Caco-2 (cell line): ENCODE results near the gene TBX3. TPM values are rescaled to one million over a fixed set of nuclear protein-coding genes. Genes with fewer than 3 reads are reported as not detected.
A peak's percentile ranks its signal among the peaks of the same experiment; 100 is the strongest.

Experiments
- BruUV-seq: library from RNA; stranded (reverse); fragments of 400-500 nt; replicated peaks from 2 replicates; lab custom pipeline; 2021; lab: Mats Ljungman, UMichigan
- CTCF ChIA-PET: fragments of 300-600 bp; sonication (Branson Sonifier 250); formaldehyde crosslinking; loops from one replicate; lab custom pipeline; 2022; ENCODE audit warnings: antibody characterized with exemption; lab: Charles Lee
- POLR2A ChIA-PET: fragments of 300-600 bp; sonication (Branson Sonifier 250); formaldehyde crosslinking; loops from one replicate; lab custom pipeline; 2022; ENCODE audit warnings: antibody characterized with exemption; lab: Charles Lee
- DNase-seq, 2 experiments: peaks; one replicate each; pipeline versions ENCODE4 v3.0.0 to v3.0.0-alpha.2; 2020 to 2022
- H3K27me3 ChIP-seq: replicated peaks from 2 replicates; pipeline ENCODE4 v1.6.0; 2011; ENCODE audit warnings: low read length; ENCODE audit not compliant: control insufficient read depth, insufficient read depth
- H3K36me3 ChIP-seq: 2 replicates; pipeline ENCODE4 v1.5.1; 2011; ENCODE audit warnings: low read length; ENCODE audit not compliant: control insufficient read depth, insufficient read depth
- H3K4me1 ChIP-seq: fragments of 250-450 bp; sonication (Bioruptor Pico); 2 replicates; pipeline ENCODE4 v1.5.1; 2020; ENCODE audit warnings: mild to moderate bottlenecking
- H3K4me3 ChIP-seq: 2 replicates; pipeline ENCODE4 v1.5.1; 2011; ENCODE audit warnings: low read depth, mild to moderate bottlenecking, control low read depth, low read length
- H3K9me3 ChIP-seq: fragments of 250-450 bp; sonication (Bioruptor Pico); 2 replicates; pipeline ENCODE4 v1.5.1; 2020; ENCODE audit warnings: mild to moderate bottlenecking, moderate library complexity
- H3K27ac Mint-ChIP-seq: one replicate; pipeline ENCODE4 v1.8.0; 2022; ENCODE audit warnings: mixed read lengths; ENCODE audit not compliant: unreplicated experiment
- H3K27me3 Mint-ChIP-seq: one replicate; pipeline ENCODE4 v1.8.0; 2022; ENCODE audit warnings: mixed read lengths; ENCODE audit not compliant: insufficient read depth, unreplicated experiment
- H3K36me3 Mint-ChIP-seq: one replicate; pipeline ENCODE4 v1.8.0; 2022; ENCODE audit warnings: mild to moderate bottlenecking, mixed read lengths; ENCODE audit not compliant: insufficient read depth, unreplicated experiment
- H3K4me1 Mint-ChIP-seq: one replicate; pipeline ENCODE4 v1.8.0; 2022; ENCODE audit warnings: low read depth, mixed read lengths; ENCODE audit not compliant: unreplicated experiment
- H3K4me3 Mint-ChIP-seq: one replicate; pipeline ENCODE4 v1.8.0; 2022; ENCODE audit warnings: mild to moderate bottlenecking, moderate library complexity, mixed read lengths; ENCODE audit not compliant: unreplicated experiment
- H3K9me3 Mint-ChIP-seq: one replicate; pipeline ENCODE4 v1.8.0; 2022; ENCODE audit warnings: mixed read lengths; ENCODE audit not compliant: unreplicated experiment
- intact Hi-C: fragments of 100-400 bp; cut with micrococcal nuclease; formaldehyde crosslinking; loops from one replicate; pipeline ENCODE4 v1.10.0; 2022; ENCODE audit not compliant: unreplicated experiment
- total RNA-seq: library from RNA; stranded (reverse); gene quantifications from 2 replicates; pipeline ENCODE4 v1.2.3, GENCODE V29; 2022
- TF ChIP-seq, protein P1 (sequence below), 2 experiments: fragments of 200-600 bp in 1 of 2; IDR thresholded peaks; 1 replicate in 1 of 2; 2 replicates in 1 of 2; pipeline versions ENCODE4 v1.5.1 to v1.8.0; 2011 to 2022; ENCODE audit warnings: antibody characterized with exemption in 1 of 2, control low read depth in 1 of 2, inconsistent platforms in 1 of 2, low read depth in 1 of 2, low read length in 1 of 2, mild to moderate bottlenecking in 1 of 2, moderate library complexity in 1 of 2; ENCODE audit not compliant: insufficient read depth in 1 of 2, severe bottlenecking in 1 of 2, unreplicated experiment in 1 of 2

TBX3 gene
- total RNA-seq, 1 experiment from 2014 or later = 47.2 TPM

DNA sequence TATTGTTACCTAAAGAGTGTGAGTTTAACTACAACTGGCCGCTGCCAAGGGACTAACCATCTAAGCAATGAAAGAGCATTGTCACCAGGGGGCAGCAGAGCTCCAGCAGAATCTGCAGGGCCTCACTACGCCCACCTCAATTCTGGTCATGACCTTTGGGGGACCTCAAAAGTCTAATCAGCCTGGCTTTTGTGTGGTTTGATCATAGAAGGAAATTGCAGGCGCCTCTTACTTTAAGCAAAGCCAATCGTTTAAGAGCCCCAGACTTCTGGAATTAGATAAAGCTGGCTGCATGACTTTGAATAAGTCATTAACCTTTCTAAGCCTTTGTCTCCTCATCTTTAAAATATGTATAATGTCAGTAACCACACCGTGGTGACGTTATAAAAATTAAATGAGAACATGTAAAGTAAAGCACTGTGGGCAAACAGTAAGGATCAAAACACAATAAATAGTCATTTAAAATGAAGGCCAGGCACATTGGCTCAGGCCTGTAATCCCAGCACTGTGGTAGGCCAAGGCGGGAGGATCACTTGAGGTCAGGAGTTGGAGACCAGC is 58.6 kb downstream of the TBX3 start:
- H3K27ac Mint-ChIP-seq = peak overlapping the region; percentile 61
- H3K4me3 ChIP-seq = no peak overlapping the region
- peaks cover 44% of the 10 kb centered on the region for H3K4me1 Mint-ChIP-seq

GRCh38 chr12:114623737-114624136 is 60.2 kb downstream of the TBX3 start:
- peaks cover 6% of the 10 kb centered on the region for H3K36me3 Mint-ChIP-seq
- no peak overlapping the region for H3K4me3 ChIP-seq
- peaks cover 25% of the 10 kb centered on the region for H3K4me1 ChIP-seq
- H3K4me1 Mint-ChIP-seq = peaks cover 35% of the 10 kb centered on the region
- H3K9me3 Mint-ChIP-seq = peaks cover 9% of the 10 kb centered on the region
- no peak overlapping the region for H3K4me3 Mint-ChIP-seq
- H3K27me3 Mint-ChIP-seq = no peaks in the 10 kb centered on the region
- intact Hi-C loops = no loop called here
- no TSS peak for BruUV-seq
- POLR2A ChIA-PET = no interaction called here
- no peaks in the 10 kb centered on the region for H3K27me3 ChIP-seq
- DNase-seq = no peak
- H3K27ac Mint-ChIP-seq = no peak overlapping the region
- CTCF ChIA-PET = interaction anchor here (0.6 to 2.5 kb wide), 5 partner anchors 12 to 1293 kb away, joined by 3 to 20 read pairs (median 5); no protein-coding TSS in a partner anchor
- no peaks in the 10 kb centered on the region for H3K9me3 ChIP-seq
- TF ChIP-seq, protein P1, sequence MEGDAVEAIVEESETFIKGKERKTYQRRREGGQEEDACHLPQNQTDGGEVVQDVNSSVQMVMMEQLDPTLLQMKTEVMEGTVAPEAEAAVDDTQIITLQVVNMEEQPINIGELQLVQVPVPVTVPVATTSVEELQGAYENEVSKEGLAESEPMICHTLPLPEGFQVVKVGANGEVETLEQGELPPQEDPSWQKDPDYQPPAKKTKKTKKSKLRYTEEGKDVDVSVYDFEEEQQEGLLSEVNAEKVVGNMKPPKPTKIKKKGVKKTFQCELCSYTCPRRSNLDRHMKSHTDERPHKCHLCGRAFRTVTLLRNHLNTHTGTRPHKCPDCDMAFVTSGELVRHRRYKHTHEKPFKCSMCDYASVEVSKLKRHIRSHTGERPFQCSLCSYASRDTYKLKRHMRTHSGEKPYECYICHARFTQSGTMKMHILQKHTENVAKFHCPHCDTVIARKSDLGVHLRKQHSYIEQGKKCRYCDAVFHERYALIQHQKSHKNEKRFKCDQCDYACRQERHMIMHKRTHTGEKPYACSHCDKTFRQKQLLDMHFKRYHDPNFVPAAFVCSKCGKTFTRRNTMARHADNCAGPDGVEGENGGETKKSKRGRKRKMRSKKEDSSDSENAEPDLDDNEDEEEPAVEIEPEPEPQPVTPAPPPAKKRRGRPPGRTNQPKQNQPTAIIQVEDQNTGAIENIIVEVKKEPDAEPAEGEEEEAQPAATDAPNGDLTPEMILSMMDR (IDR thresholded peaks at IDR 0.05; ENCODE audit: insufficient read depth in 1 of 2, low read depth in 1 of 2, low read length in 1 of 2, severe bottlenecking in 1 of 2, unreplicated experiment in 1 of 2) = no peak
- no peaks in the 10 kb centered on the region for H3K36me3 ChIP-seq

More for the DNA sequence above, 58.6 kb downstream of the TBX3 start:
- Histone ChIP-seq H3K9me3 (no peaks in the 10 kb centered on the region), H3K27me3 (no peaks in the 10 kb centered on the region), H3K36me3 (no peaks in the 10 kb centered on the region), H3K4me1 (peaks cover 30% of the 10 kb centered on the region)
- BruUV-seq = no TSS peak
- TF ChIP-seq, protein P1 (IDR thresholded peaks at IDR 0.05; ENCODE audit: insufficient read depth in 1 of 2, low read depth in 1 of 2, low read length in 1 of 2, severe bottlenecking in 1 of 2, unreplicated experiment in 1 of 2) = peak; percentile 80 to 84
- intact Hi-C loops = loop anchor here (1.0 kb wide), 2 partner anchors 12 to 37 kb away; no protein-coding TSS in a partner anchor
- ChIA-PET POLR2A (interaction anchor here (0.5 kb wide), 1 partner anchor 44 kb away, joined by 10 read pairs; no protein-coding TSS in a partner anchor), CTCF (interaction anchor here (0.7 to 2.7 kb wide), 7 partner anchors 9 to 792 kb away, joined by 3 to 20 read pairs (median 3); no protein-coding TSS in a partner anchor)
- DNase-seq = peak; percentile 76 to 81
- Mint-ChIP-seq H3K36me3 (peaks cover 6% of the 10 kb centered on the region), H3K27me3 (no peaks in the 10 kb centered on the region), H3K4me3 (no peak overlapping the region), H3K9me3 (peaks cover 9% of the 10 kb centered on the region)
